ENCODE data around the gene ELFN2. TPM values are rescaled to one million over a fixed set of nuclear protein-coding genes. Genes with fewer than 3 reads are reported as not detected.

ELFN2 gene
- total and polyA plus RNA-seq, 2 experiments from 2014 or later, result 0.48 to 1.1 TPM

DNA sequence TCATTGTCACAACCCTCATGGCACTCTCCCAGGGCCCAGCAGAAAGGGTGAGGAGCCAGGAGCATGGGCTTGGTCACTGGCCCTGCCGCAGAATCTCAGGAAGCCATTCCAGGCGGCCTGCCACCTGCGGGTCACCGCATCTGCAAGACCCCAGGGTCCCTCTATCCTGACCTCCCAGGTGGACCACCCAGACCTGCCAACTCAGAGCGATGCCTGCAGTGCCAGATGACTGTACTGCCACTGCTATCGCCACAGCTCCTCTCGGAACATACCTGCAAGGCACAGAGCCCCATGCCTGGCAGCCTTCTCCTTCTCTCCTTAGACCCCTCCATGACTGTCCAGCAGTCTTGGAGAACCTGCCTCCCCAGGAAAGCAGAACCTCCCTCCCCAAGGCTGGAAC is 26.4 kb upstream of the ELFN2 start:
- in situ Hi-C loops (cut with MboI), result loop anchor here (10.0 kb wide), 1 partner anchor 139 kb away; no protein-coding TSS in a partner anchor
- H3K36me3 ChIP-seq (ENCODE audit: low read depth), result no peaks in the 10 kb centered on the region
- H3F3A ChIP-seq (ENCODE audit: insufficient read depth), result peaks cover 19% of the 10 kb centered on the region
- H3K27ac ChIP-seq, result no peak overlapping the region
- TF ChIP-seq EZH2phosphoT487 (IDR thresholded peaks at IDR 0.05; ENCODE audit: insufficient read depth, low read depth), result no peak
- TF ChIP-seq EZH2 (IDR thresholded peaks at IDR 0.05; ENCODE audit: insufficient read depth, poor library complexity, severe bottlenecking), result no peak
- no peak overlapping the region for H3K4me2 ChIP-seq (ENCODE audit: unreplicated experiment)
- H3K4me3 ChIP-seq, result no peak overlapping the region
- H3K9me3 ChIP-seq (ENCODE audit: low read depth), result no peaks in the 10 kb centered on the region
- no peaks in the 10 kb centered on the region for H4K20me1 ChIP-seq (ENCODE audit: insufficient read depth)
- 0 out of 2 replicates have a peak, but pooled peaks cover 2% of the 10 kb centered on the region for H3K27me3 ChIP-seq (replicated peaks; ENCODE audit: insufficient read depth)
- no peak overlapping the region for H3K9ac ChIP-seq
- H3K79me2 ChIP-seq (ENCODE audit: insufficient read depth), result no peaks in the 10 kb centered on the region
- H2AFZ ChIP-seq, result no peak overlapping the region
- no peaks in the 10 kb centered on the region for H3K9me2 ChIP-seq (ENCODE audit: insufficient read depth)
- H3K4me1 ChIP-seq (ENCODE audit: insufficient read depth), result peaks cover 18% of the 10 kb centered on the region
- no peak for DNase-seq
- 91 to 92% methylated on average over 7 of the region's 7 CpGs for WGBS, 2 experiments (ENCODE audit: low coverage in 1 of 2, low lambda C conversion rate in 2 of 2, missing lambda C conversion rate in 2 of 2)

DNA sequence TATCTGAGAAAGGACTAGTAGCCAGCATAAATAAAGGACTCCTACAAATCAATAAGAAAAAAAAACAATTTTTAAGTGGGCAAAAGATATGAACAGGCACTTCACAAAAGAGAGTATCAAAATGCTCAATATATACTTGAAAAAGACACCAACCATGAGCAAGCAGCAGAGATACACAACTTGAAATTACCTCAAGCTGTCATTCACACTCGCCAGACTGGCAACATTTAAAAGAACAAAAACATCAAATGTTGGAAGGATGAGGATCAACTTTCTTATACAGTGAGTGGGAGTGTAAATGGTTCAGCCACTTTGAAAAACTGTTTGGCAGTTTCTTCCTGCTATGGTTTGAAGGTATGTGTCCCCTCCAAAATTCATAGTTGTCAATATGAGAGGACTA is 23.9 kb upstream of the ELFN2 start:
- no peaks in the 10 kb centered on the region for H4K20me1 ChIP-seq (ENCODE audit: insufficient read depth)
- WGBS, 2 experiments (ENCODE audit: low coverage in 1 of 2, low lambda C conversion rate in 2 of 2, missing lambda C conversion rate in 2 of 2), result 77 to 82% methylated on average over 1 of the region's 1 CpG
- no peak overlapping the region for H3K4me3 ChIP-seq
- no peaks in the 10 kb centered on the region for H3K27me3 ChIP-seq (replicated peaks; ENCODE audit: insufficient read depth)
- H2AFZ ChIP-seq, result no peak overlapping the region
- H3K79me2 ChIP-seq (ENCODE audit: insufficient read depth), result no peaks in the 10 kb centered on the region
- H3K4me1 ChIP-seq (ENCODE audit: insufficient read depth), result peaks cover 18% of the 10 kb centered on the region
- H3K9me3 ChIP-seq (ENCODE audit: low read depth), result no peaks in the 10 kb centered on the region
- H3K9ac ChIP-seq, result no peak overlapping the region
- no peaks in the 10 kb centered on the region for H3K9me2 ChIP-seq (ENCODE audit: insufficient read depth)
- H3K4me2 ChIP-seq (ENCODE audit: unreplicated experiment), result no peak overlapping the region
- H3K36me3 ChIP-seq (ENCODE audit: low read depth), result no peaks in the 10 kb centered on the region
- no peak for DNase-seq
- in situ Hi-C loops (cut with MboI), result loop anchor here (10.0 kb wide), 1 partner anchor 136 kb away; no protein-coding TSS in a partner anchor
- TF ChIP-seq EZH2 (IDR thresholded peaks at IDR 0.05; ENCODE audit: insufficient read depth, poor library complexity, severe bottlenecking) (no peak), EZH2phosphoT487 (IDR thresholded peaks at IDR 0.05; ENCODE audit: insufficient read depth, low read depth) (no peak)
- peaks cover 13% of the 10 kb centered on the region for H3F3A ChIP-seq (ENCODE audit: insufficient read depth)
- H3K27ac ChIP-seq, result no peak overlapping the region

DNA sequence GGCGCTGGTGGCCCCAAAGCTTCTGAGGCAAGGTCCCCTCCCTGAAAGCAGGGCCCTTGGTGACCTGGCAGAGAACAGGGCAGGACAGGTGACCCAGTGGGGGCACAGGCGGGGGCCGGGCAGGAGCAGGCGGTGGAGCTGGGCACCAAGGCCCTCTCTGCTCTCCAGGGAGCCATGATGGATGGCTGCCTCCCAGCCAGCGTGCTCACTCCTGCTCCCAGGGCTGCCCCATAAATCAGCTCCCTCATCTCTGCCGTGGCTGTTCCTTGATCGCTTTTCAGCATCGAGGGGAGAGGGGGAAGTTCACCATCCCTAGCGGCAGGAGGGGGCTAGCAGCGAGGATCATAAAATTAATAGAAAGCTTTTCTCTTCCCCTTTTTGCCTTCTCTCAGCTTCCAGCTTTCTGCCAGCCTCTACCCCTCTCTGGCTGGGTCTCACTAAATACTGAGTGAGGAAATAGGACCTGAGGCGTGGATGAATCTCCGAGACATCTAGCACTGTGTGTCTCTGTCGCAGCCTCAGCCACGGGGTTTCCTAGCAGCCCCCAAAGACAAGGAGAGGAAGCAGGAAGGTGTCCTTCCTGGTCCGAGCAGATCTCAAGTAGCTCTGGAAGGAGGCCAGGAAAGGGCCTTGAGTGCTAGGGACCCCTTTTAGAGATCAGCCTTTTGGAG is 22.2 kb upstream of the ELFN2 start:
- H3K36me3 ChIP-seq (ENCODE audit: low read depth), result no peaks in the 10 kb centered on the region
- no peak overlapping the region for H3K4me2 ChIP-seq (ENCODE audit: unreplicated experiment)
- no peaks in the 10 kb centered on the region for H3K27me3 ChIP-seq (replicated peaks; ENCODE audit: insufficient read depth)
- H2AFZ ChIP-seq, result no peak overlapping the region
- DNase-seq, result no peak
- no peaks in the 10 kb centered on the region for H3K9me3 ChIP-seq (ENCODE audit: low read depth)
- H3K9ac ChIP-seq, result no peak overlapping the region
- 31 to 33% methylated on average over 15 of the region's 15 CpGs for WGBS, 2 experiments (ENCODE audit: low coverage in 1 of 2, low lambda C conversion rate in 2 of 2, missing lambda C conversion rate in 2 of 2)
- H3K9me2 ChIP-seq (ENCODE audit: insufficient read depth), result no peaks in the 10 kb centered on the region
- H3K27ac ChIP-seq, result no peak overlapping the region
- H3K4me1 ChIP-seq (ENCODE audit: insufficient read depth), result peaks cover 2% of the 10 kb centered on the region; the same call in 1 of the 2 replicates
- H4K20me1 ChIP-seq (ENCODE audit: insufficient read depth), result no peaks in the 10 kb centered on the region
- no peaks in the 10 kb centered on the region for H3F3A ChIP-seq (ENCODE audit: insufficient read depth)
- in situ Hi-C loops (cut with MboI), result loop anchor here (10.0 kb wide), 1 partner anchor 135 kb away; no protein-coding TSS in a partner anchor
- no peak for TF ChIP-seq EZH2phosphoT487 (IDR thresholded peaks at IDR 0.05; ENCODE audit: insufficient read depth, low read depth)
- H3K4me3 ChIP-seq, result no peak overlapping the region
- no peaks in the 10 kb centered on the region for H3K79me2 ChIP-seq (ENCODE audit: insufficient read depth)

DNA sequence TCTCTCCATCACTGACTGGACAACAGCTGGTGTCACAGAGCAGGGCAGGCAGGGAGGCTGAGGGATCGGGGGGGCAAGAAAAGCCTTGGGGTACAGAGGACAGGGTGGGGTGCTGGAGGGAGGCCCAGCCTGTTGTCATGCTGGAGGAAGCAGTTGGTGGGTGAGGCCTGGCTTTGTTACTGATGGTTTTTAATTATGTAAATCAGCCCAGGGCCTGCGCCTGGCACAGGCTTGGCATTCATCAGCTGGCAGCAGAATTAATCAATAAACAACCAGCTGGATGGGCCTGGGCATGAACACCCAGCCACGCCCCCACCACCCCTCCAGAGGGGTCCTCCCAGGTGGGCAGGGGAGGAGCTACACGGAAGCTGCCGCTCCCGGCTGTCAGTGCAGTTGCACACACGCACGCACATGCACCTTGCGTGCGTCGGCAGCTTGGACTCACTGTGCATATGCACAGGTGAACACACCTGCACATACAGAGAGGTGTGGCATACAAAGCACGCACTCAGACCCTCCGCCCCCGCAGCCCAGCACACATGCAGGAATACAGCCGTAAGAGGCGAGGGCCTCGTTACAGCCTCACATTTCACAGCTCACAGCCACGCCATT is 21.3 kb upstream of the ELFN2 start:
- Histone ChIP-seq H3K9ac (no peak overlapping the region), H3K9me3 (ENCODE audit: low read depth) (no peaks in the 10 kb centered on the region), H3K4me2 (ENCODE audit: unreplicated experiment) (no peak overlapping the region), H3K36me3 (ENCODE audit: low read depth) (no peaks in the 10 kb centered on the region), H4K20me1 (ENCODE audit: insufficient read depth) (no peaks in the 10 kb centered on the region), H3K4me1 (ENCODE audit: insufficient read depth) (no peaks in the 10 kb centered on the region), H3K9me2 (ENCODE audit: insufficient read depth) (no peaks in the 10 kb centered on the region), H2AFZ (no peak overlapping the region), H3K27me3 (replicated peaks; ENCODE audit: insufficient read depth) (no peaks in the 10 kb centered on the region), H3K79me2 (ENCODE audit: insufficient read depth) (no peaks in the 10 kb centered on the region), H3K27ac (no peak overlapping the region), H3F3A (ENCODE audit: insufficient read depth) (no peaks in the 10 kb centered on the region), H3K4me3 (no peak overlapping the region)
- in situ Hi-C loops (cut with MboI), result no loop called here
- no peak for DNase-seq
- WGBS, 2 experiments (ENCODE audit: low coverage in 1 of 2, low lambda C conversion rate in 2 of 2, missing lambda C conversion rate in 2 of 2), result 60 to 63% methylated on average over 17 to 18 of the region's 18 CpGs
- no peak for TF ChIP-seq EZH2 (IDR thresholded peaks at IDR 0.05; ENCODE audit: insufficient read depth, poor library complexity, severe bottlenecking)
- TF ChIP-seq EZH2phosphoT487 (IDR thresholded peaks at IDR 0.05; ENCODE audit: insufficient read depth, low read depth), result no peak

Data from GM23248 (cell line).